GF-D8 (cell line): ENCODE data around the gene TSPAN3.

Experiments used
- DNase-seq: peaks from one replicate; lab custom pipeline; 2025; lab: John Stamatoyannopoulos, UW

The TSPAN3 gene

DNA sequence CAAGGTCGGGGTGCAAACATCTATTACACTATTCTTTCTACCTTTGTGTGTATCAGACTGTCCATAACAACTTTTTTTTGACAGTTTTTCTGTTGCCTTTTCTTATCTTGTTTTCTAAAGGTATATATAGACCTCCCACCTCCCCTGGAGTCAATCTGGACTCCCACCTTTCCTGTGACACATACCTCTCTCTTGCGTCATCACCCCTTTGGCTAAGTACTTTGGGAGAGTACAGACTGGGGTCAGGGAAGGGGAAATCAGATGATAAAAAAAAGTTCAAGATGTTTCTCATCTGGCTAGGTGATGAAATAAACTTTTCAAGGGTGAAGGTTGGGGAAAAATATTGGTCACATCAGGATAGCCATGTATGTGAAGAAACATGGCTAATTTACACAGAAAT, 17.2 kb downstream of the TSPAN3 start:
- DNase-seq, result no peak

DNA sequence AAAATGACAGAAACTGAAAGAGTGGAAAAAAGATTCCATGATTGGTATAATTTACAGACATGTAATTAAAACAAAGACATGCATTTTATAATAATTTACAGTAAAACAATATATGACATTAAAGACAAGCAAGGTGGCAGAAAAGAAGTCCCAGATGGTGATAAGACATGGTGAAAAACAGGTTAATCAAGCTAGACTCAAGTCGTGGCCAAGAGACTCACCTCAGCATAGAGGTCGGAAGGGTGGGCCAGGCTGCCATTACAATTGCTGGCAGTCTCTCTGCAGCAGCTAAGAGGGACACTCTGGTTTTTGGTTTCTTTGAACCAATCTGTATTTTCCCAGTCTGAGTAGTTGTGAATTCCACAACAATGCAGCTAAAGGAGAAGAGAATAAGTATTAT, 18.4 kb downstream of the TSPAN3 start:
- no peak for DNase-seq

DNA sequence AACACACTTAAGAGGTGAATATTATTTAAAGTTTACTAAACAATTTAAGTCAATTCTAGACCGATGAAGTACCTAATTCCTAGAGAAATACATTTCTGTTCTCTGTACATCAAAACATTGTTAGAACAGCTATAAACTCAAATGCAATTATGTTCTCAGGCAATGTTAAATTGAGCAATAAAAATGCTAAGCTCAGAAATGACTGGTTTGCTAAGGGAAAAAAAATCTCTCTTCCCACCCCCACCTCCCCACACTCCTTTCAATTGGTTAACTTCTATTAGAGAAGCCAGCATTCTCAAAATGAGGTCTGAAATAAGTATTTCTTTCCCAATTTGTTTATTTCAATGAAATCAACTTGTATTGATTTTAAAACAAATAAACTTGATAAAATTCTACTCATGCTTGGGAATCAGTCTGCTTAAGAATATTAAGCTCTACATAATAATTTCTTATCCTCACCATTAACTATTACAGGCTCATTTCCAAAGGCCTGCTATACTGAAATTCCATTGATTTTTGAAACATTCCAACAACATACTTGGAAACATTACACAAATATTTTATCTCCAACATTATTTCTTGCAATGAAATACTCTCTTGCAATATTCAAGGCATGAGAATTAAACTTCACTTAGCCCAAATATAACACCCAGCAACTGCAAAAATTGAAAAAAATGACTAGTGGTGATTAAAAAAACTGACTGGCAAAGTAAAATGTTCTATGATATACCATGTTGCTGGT, 22.6 kb downstream of the TSPAN3 start:
- no peak for DNase-seq

DNA sequence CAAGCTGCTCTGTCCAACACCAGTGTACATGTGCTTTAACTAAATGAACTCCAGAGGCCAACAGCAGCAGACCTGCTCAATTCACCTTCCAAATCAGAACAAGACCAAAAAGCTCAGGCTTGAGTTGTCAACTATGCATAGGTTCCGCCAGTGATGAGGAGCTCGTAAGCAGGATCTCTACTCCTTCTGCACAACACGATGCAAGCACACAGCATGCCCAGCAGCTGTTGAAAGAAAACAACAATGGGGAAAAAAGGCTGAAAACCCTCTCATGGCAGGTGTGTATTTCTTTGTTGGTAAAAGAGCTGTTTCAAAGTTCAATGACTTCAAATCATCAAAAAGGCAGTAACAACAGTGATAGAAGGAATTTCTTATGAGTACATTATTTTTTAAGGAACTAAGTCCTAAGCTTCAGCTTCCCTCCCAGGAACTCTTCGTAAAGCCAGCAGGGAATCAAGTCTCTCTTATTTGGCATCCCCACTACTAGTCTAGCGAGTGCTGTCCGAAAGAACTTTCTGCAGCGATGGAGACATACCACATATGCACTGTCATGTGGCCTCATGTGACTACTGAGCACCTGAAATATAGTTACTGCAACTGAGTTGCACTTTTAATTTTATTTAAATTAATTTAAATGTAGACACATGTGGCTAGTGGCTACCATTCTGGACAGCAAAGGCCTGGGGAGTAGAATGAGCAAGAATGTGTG, 24.1 kb downstream of the TSPAN3 start:
- DNase-seq, result no peak

DNA sequence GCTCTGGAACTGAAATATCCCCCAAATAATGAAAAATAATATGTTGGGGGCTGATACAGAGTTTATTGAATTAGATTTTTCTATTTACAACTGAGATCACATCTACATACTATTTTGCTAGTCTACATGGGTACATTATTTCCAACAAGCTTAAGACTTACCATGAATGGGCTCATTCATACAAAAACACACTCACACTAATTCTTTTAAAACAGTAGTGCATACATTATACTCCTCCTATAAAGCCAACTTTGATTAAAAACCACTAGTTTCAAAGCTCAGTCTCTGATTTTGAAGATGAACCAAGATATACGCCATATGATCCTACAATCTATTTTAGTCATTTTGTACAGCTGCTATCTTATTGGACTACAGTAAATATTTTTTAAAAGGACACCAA, 24.9 kb downstream of the TSPAN3 start:
- DNase-seq, result no peak

DNA sequence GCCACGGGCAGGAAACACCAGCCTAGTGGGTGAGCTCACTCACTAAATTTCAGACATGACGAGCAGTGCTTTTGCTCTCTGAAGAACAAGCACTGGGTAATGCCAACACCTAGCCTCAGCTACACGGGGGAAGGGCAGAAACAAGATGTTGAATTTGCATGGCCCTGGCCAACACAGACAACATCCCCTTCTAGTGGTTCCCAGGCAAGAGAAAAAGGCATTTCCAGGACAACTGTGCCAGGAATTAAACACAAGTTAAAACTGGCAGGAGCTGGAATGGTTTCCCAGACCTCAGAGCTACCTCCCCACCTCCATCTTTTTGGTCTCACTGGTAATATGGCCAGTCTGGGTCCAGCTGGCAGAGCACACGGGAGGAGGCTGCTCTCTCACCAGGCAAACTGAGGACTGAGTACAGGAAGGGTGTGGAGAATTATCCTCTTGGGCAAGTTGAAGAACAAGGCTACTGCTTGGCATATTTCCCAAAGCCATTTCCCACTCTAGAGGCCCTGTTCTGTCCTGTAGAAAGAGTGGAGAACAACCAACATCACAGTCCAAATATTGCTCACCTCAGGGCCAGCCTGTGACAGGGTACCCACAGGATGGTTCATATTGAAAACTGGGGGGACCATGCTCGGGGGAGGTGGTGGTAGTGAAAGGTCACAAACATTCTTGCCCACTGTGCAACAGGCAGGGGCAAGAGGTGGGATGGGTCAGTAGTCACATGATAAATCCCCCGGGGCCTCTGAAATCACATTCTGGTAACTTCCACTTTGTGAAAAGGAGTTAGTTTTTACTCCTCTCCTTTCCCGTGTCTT, 26.5 kb downstream of the TSPAN3 start:
- DNase-seq, result no peak

DNA sequence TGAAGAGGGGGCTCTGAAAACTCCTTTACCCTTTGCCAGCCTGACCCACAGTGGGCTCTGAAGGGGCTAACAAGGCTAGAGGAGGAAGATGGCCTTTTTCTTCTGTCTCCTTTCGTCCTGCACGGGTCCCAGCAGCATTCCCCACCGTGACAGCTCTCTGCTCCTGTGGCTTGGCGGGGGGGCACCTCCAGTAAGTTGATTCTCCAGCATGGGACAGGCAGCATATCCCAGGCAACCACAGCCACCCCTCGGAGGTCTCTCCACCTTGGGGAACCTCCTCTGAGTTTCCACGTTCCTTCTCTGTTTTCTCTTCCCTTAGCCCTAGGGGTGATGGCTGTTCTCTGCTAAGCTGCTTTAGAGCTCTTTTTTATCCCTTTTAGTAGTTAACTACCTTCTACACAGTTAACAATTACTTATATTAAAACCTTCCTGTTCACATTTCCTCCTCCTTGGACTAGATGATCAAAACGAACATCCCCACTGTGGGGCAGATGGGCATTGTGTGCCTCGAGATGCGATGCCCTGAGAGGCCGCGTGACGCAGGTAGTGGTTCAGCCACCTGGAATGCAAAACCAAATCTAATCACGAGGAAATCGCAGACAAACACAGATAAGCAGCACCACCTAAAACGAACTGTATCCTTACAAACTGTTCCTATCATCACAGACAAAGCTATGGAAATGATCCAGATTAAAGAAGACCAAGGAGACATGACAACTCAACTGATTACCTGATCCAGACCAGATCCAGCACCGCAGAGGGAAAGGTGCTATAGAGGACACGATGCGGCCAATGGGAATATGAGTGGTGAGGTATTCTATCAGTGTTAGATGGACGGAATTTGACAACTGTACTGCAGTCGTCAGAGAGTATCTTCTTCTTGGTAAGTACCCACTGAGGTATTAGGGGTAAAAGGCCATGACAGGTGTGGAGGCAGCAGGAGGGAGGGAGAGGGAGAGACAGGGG, 27.7 kb downstream of the TSPAN3 start:
- no peak for DNase-seq

DNA sequence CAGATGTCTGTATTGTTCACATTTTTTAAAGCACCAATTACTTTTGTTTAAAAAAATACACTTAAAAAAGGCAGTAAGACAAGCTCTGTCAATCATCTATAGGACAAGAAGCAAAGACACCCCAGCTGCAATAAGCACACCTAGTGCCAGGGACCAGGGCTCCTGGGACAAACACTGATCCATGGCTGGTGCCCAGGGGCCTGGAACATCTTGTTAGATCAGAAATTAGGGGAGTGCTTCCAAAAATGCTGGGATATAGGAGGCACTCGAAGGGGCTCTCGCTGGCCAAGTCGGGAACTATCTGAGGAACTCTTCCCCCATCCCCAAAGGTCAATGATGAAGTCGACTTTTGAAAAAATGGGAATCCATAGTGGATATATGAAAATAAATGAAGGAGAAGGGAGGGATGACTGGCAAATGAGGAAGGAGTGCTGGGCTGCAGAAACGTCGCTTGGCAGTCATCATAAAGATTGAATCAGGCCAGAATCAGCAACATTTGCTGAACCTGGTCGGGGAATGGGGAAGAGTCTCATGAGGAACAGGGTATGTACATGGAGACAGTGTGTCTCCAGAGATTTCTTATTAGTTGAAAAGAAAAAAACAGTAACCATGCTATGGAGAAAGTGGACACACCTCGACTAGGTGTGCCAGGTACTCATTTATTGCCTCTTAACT, 28.5 kb downstream of the TSPAN3 start:
- DNase-seq, result no peak

DNA sequence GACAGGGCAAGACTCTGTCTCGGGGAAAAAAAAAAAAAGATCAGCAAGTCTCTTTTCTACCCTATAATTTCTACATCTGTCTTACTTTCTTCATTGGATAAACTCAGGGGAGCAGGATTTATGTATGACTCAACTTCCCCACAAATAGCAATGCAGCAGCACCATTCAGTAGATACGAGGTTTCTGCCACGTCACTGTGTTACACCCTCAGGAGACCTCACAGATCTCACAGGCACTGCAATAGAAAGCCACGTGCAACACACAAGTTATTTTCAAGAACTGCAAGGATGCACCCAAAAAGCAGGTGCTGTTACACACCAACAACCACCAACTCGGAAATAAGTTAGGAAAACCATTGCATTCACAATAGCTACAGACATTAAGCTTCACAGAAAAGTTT, 30.2 kb downstream of the TSPAN3 start:
- DNase-seq, result no peak

DNA sequence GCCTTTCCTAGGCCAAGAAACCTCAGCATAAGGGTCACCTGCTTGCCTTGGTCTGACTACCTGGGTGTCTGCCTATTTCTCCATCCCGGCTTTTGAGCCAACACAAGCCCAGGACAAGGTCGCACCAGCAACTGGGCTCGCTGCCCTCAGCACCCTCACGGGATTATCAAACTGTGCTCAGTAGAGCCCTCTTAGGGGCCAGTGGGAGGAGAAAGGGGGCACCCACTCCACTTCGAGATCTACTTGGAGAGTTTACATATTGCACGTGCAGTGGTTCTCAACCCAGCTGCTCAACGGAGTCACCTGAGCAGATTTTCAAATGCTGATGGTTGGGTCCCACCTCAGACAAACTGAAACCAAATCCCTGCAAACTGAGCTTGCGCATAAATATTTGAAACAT, 31.1 kb downstream of the TSPAN3 start:
- DNase-seq, result no peak

DNA sequence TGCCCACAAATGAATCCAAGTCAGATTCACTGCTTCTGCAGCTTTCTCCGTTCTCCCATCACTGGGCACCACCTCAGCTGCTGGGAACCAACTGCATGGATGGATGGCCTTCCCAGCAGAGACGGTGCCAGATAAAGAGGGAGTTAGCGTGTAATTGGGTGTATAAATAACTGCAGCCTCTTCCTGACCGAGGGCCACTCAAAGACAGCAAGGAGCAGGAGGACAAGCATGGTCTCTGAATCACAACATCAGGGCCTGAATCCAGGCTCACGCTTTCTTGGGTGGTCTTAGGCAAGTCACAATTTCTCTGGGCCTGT, 31.7 kb downstream of the TSPAN3 start:
- DNase-seq, result no peak

DNA sequence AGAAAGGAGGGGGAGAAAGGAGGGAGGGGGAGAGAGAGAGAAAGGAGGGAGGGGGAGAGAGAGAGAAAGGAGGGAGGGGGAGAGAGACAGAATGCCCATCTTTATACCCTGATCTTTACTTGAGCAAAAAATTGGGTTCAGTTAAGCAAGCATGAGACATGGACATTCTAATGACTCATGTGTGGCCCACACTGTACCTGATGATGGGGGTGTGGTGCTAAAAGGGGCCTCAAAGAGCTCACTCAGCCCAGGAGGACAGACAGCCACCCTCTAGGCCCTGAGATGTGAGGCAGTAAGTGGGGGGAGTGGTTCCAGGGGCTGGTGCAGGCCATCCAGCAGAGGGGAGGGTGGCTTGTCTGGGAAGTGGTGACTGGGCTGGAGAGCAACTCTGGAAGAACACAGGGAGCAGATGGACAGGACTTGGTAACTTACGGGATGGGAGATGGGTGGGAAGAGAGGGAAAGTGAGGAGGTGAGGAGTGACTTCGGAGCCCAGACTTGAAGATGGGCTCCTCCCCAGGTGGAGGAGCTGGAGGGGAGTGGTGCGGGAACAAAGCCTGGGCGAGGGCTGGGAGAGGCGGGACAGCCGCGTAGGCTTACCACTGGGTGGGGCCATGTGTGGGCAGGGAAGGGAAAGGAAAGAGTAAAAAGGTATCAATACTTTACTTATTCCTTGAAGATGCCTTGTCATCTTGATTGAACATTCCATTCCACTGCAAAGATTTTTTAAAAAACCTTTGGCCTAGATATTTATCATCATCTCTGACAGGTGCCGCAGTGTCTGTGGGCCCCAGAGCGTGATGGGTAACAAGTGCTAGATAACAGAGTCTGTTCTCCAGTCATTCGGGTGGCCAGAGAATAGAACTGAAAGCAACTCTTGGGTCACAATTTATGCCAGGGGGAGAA, 32.3 kb downstream of the TSPAN3 start:
- no peak for DNase-seq

DNA sequence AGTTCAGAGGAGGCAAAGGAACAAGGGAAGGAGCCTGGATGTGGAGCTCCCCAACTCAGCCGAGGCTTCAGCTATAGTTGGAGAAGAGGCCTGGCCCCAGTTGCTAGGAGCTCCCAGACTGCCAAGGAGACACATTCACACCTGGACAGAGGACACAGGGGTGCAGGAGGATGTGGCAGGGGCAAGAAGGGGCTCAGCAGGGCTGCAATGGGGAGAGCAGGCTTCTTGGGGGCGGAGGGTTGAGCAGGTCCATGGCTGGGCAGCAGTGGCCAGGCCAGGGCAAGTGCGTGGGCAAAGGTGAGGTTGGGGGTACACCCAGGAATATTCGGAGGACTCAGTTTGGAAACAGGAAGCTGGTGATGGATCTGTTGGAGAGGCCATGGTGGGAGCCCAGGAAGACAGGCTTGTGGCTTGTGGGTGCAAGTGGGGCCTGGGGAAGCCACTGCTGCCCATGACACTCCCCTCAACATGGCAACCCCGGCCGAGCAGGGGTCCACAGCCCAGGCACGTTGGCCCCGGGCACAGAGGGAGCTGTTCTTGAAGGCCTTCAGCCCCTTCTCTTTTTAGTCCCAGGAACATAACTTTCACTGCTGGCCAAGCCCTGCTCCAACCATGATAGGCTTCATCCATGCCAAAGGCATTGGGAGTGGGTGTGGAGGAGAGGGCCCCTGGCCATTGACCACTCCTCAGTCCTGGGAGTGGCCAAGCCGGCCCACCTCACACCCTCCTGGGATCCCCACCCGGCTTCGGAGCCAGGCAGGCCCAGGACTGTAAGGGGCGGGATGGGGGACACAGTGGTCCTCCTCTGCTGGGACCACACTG, 33.3 kb downstream of the TSPAN3 start:
- no peak for DNase-seq

DNA sequence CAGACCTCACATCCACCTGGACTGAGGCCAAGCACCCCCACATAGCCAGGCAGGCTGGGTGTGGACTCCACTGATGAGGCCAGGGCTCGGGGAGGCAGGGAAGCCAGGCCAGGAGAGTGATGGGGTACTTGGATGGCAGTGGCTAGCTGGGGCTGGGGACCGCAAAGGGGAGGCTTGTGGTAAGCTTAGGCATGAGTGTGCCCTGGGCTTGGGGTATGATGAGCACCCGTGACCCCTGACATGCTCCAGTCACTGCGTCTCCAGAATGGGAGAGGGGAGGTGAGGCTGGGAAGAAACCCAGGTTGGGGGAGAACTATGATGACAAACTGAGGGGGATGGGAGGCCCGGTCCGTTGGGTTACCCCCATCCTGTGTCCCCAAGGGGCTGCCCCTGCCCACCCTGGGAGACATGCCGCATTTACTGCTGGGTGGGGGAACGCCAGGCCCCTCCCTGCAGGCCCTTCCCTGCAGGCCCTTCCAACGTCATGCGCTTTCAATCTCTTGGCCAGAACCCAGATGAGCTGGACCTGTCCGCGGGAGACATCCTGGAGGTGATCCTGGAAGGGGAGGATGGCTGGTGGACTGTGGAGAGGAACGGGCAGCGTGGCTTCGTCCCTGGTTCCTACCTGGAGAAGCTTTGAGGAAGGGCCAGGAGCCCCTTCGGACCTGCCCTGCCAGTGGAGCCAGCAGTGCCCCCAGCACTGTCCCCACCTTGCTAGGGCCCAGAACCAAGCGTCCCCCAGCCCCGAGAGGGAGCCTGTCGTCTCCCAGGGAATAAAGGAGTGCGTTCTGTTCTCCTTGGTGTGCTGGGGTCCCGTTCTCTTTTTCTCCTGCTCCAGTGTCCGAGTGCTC, 34.1 kb downstream of the TSPAN3 start:
- no peak for DNase-seq

DNA sequence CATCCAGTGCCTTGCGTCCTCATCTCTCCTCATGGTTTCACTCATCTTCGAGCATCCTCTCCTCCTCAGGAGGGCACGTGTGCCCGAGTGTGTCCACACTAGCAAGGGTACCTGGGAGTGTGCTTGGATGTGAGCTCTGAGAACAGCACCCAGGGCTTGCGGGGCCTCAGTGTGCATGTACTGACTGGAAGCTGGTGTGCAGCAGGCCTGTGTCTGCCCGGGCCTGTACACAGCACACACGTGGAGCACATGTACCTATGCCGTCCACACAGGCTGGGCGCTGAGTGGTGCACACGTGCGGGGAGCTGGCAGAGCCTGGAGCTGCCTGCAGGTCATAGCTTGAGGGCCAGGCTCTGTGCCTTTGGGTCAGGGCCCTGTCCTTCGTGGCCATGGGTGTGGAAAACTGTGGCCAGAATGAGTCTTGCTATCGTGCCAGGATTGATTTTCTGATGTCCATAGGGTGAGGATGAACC, 34.9 kb downstream of the TSPAN3 start:
- no peak for DNase-seq

DNA sequence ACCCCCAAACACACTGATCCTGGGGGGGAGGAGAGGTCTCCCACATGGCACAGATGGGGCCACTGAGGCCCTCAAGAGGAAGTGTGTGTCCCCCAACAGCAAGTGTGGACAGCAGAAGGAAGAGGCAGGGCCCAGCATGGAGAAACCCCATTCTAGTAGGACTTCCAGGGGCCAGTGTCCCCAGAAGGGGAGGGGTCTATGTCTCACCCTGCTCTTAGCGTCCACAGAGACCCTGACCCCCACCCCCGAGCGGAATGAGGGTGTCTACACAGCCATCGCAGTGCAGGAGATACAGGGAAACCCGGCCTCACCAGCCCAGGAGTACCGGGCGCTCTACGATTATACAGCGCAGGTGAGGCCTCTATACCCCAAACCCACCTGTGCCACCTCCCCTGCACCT, 35.3 kb downstream of the TSPAN3 start:
- no peak for DNase-seq

DNA sequence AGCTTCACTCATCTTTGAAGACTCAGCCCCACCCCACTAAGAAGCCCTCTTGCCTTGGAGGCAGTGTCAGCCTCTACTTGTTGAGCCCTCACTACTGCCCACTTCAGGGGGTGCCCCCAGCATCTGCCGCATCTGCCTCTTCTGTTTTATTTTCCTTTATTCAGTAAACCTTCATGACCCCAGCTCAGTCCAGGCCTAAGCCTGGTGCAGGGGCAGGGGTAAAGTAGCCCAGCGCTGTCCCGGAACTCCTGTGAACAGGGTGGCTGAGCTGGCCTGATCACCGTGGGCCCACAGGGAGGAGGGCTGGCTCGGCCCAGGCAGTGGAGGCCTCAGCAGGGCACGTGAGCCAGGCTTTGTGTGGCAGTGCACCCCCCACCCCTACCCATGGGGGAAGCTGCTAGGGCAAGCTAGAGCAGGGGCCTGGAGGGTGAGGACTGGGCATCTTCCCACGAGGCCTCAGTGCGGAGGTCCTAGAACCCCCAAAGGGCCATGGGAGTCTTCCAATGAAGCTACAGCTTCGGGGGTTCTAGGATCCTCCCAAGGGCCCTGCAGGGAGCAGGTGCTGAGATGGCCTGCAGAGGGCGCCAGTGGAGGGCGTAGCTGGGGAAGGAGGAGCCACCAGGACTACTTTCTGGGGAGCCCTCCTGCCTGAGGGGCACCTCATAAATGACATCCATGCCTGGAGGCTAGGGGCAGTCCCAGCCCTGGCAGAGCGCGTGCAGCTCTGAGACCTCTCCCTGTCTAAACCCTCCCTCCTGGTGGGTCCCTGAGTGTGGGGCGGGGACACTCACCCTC, 36.0 kb downstream of the TSPAN3 start:
- DNase-seq, result no peak
